SJSA1 (cell line): ENCODE results near the gene ASTL. TPM values are rescaled to one million over a fixed set of nuclear protein-coding genes. Genes with fewer than 3 reads are reported as not detected.
A peak's percentile ranks its signal among the peaks of the same experiment; 100 is the strongest.

Source experiments
- DNase-seq, 2 experiments: peaks; one replicate each; pipeline ENCODE4 v3.0.0-alpha.2; 2015 to 2020; ENCODE audit warnings: low spot score in 2 of 2, low read depth in 1 of 2
- H3K27ac ChIP-seq: fragments of 250-450 bp; sonication (Bioruptor Pico); 2 replicates; pipeline ENCODE4 v1.5.1; 2020; ENCODE audit warnings: mild to moderate bottlenecking, moderate library complexity
- H3K27me3 ChIP-seq: fragments of 250-450 bp; sonication (Bioruptor Pico); replicated peaks from 2 replicates; pipeline ENCODE4 v1.5.1; 2020; ENCODE audit warnings: mild to moderate bottlenecking, moderate library complexity
- H3K36me3 ChIP-seq: fragments of 250-450 bp; sonication (Bioruptor Pico); 2 replicates; pipeline ENCODE4 v1.5.1; 2020; ENCODE audit warnings: mild to moderate bottlenecking
- H3K4me1 ChIP-seq: fragments of 250-450 bp; sonication (Bioruptor Pico); replicated peaks from 2 replicates; pipeline ENCODE4 v1.6.1; 2021; ENCODE audit warnings: mild to moderate bottlenecking
- H3K4me3 ChIP-seq: fragments of 250-450 bp; sonication (Bioruptor Pico); 2 replicates; pipeline ENCODE4 v1.5.1; 2020; ENCODE audit warnings: mild to moderate bottlenecking
- H3K9me3 ChIP-seq: fragments of 250-450 bp; sonication (Bioruptor Pico); replicated peaks from 2 replicates; pipeline ENCODE4 v1.5.1; 2020; ENCODE audit warnings: mild to moderate bottlenecking
- total RNA-seq: library from RNA; depleted of rRNA; stranded (reverse); fragments of >200 nt; shearing (Covaris generic); gene quantifications from 2 replicates; pipeline ENCODE4 v1.2.3, GENCODE V29; 2014

ASTL gene
- total RNA-seq, 1 experiment from 2014 or later, result not detected

DNA sequence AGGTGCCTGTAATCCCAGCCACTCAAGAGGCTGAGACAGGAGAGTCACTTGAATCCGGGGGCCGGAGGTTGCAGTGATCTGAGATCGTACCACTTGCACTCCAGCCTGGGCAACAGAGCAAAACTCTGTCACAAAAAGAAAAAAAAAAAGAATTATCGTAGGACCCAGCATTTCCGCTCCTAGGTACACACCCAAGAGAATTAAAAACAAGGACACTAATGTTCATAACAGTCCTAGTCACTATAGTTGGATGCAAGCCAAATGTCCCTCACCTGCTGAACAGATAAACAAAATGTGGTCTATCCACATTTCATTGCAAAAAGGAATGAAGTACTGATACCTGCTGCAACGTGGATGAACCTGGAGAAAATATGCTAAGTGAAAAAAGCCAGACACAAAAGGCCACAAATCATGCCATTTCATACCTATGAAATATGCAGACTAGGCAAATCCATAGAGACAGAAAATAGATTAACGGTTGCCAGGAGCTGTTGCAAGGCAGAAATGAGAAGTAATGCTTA is 43.1 kb downstream of the ASTL start:
- H3K27me3 ChIP-seq, result peaks cover 7% of the 10 kb centered on the region; the same call in 1 of the 2 replicates
- H3K9me3 ChIP-seq, result no peaks in the 10 kb centered on the region
- no peak overlapping the region for H3K27ac ChIP-seq
- H3K36me3 ChIP-seq, result no peaks in the 10 kb centered on the region
- DNase-seq, result no peak
- no peaks in the 10 kb centered on the region for H3K4me1 ChIP-seq
- no peak overlapping the region for H3K4me3 ChIP-seq

DNA sequence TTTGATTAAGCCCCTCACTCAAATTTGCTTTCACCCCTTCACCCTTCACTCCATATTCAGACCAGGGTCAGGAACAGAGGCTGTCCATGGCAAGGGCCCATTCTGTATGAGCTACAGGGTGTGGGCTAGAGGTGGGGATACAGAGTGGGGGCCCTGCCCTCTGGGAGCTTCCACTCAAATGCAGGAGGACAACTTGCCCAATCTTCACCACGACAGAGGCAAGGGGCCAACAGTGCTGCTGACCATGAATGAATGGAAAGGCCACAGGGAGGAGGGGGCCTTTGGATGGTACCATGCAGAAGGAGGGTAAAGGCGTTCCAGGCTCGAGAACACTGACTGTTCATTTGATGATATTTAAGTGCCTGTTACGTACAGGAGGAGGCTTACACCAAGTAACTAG is 44.8 kb downstream of the ASTL start:
- no peak overlapping the region for H3K27ac ChIP-seq
- peaks cover 7% of the 10 kb centered on the region; the same call in 1 of the 2 replicates for H3K27me3 ChIP-seq
- no peaks in the 10 kb centered on the region for H3K9me3 ChIP-seq
- no peak overlapping the region for H3K4me3 ChIP-seq
- H3K4me1 ChIP-seq, result no peaks in the 10 kb centered on the region
- DNase-seq, result peak in 1 of 2 experiments; percentile 25
- H3K36me3 ChIP-seq, result no peaks in the 10 kb centered on the region

DNA sequence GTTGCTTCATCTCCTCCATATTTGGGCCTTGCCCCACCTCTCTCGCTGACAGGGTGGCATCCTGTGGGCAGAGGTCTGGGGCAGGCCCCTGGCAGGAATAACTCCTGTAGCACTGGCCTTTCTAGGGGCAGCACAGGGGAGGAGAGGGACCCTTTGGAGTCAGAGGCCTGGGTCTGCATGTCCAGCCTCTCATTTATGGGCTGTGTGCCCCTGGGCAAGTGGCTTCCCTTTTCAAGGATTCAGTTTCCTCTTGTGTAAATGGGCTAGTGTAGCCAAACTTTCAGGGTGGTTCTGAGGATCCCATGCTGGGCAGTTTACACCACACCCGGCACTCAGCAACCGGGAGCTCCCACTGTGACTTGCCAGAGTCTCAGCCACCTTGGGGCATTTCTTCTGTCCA is 45.4 kb downstream of the ASTL start:
- DNase-seq, result peak in 1 of 2 experiments; percentile 22
- Histone ChIP-seq H3K36me3 (no peaks in the 10 kb centered on the region), H3K27me3 (peaks cover 7% of the 10 kb centered on the region; the same call in 1 of the 2 replicates), H3K27ac (no peak overlapping the region), H3K4me3 (no peak overlapping the region), H3K4me1 (no peaks in the 10 kb centered on the region), H3K9me3 (no peaks in the 10 kb centered on the region)

DNA sequence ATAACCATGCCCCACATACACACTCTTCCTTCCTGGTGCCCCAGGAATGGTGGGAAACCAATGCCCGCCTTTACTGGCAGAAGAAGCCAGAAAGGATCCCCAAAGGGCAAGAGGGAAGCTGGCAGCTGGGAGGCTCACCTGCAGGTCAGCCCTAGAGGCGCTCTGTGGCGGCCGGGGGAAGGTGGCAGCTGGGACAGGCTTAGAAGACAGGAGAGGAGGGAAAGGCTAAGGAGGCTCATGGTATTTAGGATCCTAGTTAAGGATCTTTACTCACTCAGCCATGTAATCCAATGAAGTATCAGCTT is 45.8 kb downstream of the ASTL start:
- Histone ChIP-seq H3K27ac (no peak overlapping the region), H3K9me3 (no peaks in the 10 kb centered on the region), H3K4me3 (no peak overlapping the region), H3K4me1 (no peaks in the 10 kb centered on the region), H3K27me3 (peaks cover 7% of the 10 kb centered on the region; the same call in 1 of the 2 replicates), H3K36me3 (no peaks in the 10 kb centered on the region)
- DNase-seq, result no peak

DNA sequence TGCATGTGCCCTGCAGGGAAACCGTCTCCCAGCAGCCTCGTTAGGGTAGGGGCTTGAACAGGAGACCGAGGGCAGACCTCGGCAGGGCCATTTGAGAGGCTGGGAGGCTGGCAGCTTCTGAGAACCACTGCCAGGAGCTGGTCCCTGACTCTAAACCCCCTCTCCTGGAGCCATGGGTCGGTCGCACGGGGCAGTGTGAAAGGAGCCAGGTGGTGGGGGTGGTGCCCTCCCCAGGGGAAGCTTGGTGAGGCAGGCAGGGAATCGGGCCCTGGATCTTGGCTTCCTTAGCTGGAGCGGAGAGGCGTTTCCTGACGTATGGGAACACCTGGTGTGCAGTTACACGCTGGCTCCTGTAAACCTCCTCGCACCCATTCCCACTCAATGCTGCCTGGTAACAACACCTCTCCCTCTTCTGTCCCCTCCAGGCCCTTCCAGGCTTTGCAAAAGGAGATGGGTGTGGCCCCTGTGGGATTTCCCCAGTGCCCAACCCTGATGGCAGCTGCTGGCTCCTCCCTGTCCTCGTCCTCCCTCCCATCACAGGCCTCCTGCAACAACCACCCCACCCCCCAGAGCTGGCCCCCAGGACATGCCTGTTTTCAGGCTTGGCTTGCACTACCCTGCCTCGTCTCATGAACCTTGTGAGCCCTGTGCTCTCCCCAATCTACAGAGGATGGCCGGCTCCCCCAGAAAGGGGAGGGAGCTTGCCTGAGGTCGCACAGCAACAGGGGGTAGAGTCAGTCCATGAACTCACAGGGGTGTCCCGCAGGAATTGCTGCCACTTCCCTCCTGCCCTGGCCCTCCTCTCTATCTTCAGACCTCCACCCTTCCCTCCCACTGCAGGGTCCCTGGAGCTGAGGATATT is 46.4 kb downstream of the ASTL start:
- H3K27me3 ChIP-seq, result peaks cover 7% of the 10 kb centered on the region; the same call in 1 of the 2 replicates

DNA sequence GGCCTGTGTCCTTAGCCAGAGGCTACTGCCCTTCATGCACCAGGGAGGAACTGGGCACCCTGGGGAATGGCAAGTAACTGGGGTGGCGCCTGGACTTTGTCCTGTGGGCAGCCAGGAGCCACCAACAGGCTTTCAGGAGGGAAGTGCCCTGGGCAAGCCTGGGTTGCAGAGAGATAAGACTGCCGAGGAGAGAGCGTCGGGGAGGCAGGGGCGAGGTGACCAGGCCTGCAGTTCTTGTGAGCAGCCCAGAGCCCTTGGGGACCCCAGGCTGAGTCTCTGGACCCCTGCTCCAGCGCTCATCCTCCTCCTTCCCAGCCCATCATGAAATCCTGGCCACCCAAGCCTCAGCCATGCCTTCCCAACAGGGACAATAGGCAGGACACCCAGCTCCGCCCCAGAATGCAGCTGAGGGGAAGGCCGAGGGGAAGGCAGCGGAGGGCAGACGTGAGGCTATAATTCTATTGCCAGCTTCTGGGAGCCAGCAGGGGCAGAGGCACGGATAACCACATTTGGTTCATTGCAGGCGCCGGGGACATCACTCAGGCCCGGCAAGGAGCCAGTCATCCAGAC is 47.1 kb downstream of the ASTL start:
- Histone ChIP-seq H3K36me3 (no peaks in the 10 kb centered on the region), H3K27ac (no peak overlapping the region), H3K4me1 (no peaks in the 10 kb centered on the region), H3K4me3 (no peak overlapping the region), H3K27me3 (peaks cover 10% of the 10 kb centered on the region), H3K9me3 (no peaks in the 10 kb centered on the region)
- peak in 1 of 2 experiments; percentile 34 for DNase-seq

More for the DNA sequence above, 46.4 kb downstream of the ASTL start:
- Histone ChIP-seq H3K27ac (no peak overlapping the region), H3K36me3 (no peaks in the 10 kb centered on the region), H3K9me3 (no peaks in the 10 kb centered on the region), H3K4me1 (no peaks in the 10 kb centered on the region), H3K4me3 (no peak overlapping the region)
- peak in 1 of 2 experiments; percentile 40 for DNase-seq

GRCh38 chr2:96090196-96090926 is 47.9 kb downstream of the ASTL start:
- H3K27me3 ChIP-seq, result peaks cover 8% of the 10 kb centered on the region
- no peak overlapping the region for H3K4me3 ChIP-seq
- DNase-seq, result no peak
- no peak overlapping the region for H3K27ac ChIP-seq
- no peaks in the 10 kb centered on the region for H3K9me3 ChIP-seq
- H3K36me3 ChIP-seq, result no peaks in the 10 kb centered on the region
- no peaks in the 10 kb centered on the region for H3K4me1 ChIP-seq

GRCh38 chr2:96089356-96090195 is 48.7 kb downstream of the ASTL start:
- H3K4me1 ChIP-seq, result no peaks in the 10 kb centered on the region
- H3K27me3 ChIP-seq, result peaks cover 3% of the 10 kb centered on the region; the same call in 1 of the 2 replicates
- H3K27ac ChIP-seq, result no peak overlapping the region
- peak in 1 of 2 experiments; percentile 28 for DNase-seq
- H3K36me3 ChIP-seq, result no peaks in the 10 kb centered on the region
- no peak overlapping the region for H3K4me3 ChIP-seq
- H3K9me3 ChIP-seq, result no peaks in the 10 kb centered on the region

DNA sequence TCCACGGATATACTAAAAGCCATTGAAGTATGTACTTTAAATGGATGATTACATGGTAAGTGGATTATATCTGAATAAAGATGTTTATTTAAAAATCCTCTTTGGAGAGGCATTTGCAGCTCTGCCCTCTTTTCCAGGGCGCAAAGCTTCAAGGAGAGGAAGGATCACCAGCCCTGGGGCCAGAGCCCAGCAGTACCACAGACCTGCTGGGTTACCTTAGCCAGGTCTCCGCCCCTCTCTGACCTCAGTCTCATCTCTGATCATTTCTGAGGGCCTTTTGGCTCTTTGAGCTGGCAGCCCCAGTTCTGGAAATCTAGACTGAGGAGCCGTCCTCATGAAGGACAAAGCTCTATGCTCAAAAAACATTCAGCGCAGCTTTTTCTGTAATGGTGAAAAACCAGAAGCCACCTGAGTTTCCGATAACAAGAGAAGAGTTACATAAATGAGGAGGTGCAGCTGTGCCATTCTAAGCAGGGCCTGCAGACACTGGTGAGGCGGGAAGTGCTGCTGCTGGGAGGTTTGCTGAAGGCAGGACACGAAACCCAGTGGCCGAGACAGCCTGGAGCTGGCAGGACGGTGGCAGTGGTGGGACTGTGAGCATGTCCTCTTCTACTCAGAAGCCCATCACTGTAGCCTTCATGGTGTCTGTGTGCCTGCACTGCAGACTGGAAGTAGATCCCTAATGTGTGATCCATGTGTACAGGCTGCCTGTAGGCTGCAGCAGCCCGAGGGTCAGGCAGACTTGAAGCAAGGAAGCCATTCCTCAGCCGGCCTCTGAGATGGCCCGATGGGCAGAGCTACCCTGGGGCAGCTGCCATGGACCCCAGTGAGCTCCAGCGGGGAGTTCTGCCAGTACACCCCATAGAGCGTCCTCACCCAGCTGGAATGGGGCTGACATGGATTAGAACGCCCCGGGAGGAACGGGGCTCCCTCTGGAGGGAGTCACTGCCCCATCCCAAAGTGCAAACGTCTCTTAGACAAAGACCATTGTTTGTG is 49.7 kb downstream of the ASTL start:
- Histone ChIP-seq H3K4me3 (no peak overlapping the region), H3K27me3 (peaks cover 2% of the 10 kb centered on the region; the same call in 1 of the 2 replicates), H3K4me1 (no peaks in the 10 kb centered on the region), H3K36me3 (no peaks in the 10 kb centered on the region), H3K9me3 (no peaks in the 10 kb centered on the region), H3K27ac (no peak overlapping the region)
- DNase-seq, result peak in 1 of 2 experiments; percentile 31

DNA sequence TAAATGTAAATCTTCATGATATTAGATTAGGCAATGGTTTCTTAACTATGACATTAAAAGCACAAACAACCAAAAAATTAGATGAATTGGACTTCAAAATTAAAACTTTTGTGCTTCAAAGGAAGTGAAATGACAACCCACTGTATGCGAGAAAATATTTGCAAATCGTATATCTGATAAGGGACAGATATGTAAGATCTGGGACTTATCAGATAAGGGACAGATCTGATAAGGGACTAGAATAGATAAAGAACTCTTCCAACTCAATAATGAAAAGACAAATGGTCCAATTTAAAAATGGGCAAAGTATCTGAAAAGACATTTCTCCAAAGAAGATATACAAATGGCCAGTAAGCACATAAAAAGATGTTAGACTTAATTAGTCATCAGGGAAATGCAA is 51.2 kb downstream of the ASTL start:
- H3K27ac ChIP-seq, result no peak overlapping the region

GRCh38 chr2:96085541-96086355 is 52.6 kb downstream of the ASTL start:
- Histone ChIP-seq H3K27me3 (peaks cover 2% of the 10 kb centered on the region; the same call in 1 of the 2 replicates), H3K36me3 (no peaks in the 10 kb centered on the region), H3K4me1 (no peaks in the 10 kb centered on the region), H3K27ac (no peak overlapping the region), H3K4me3 (no peak overlapping the region), H3K9me3 (no peaks in the 10 kb centered on the region)
- peak in 1 of 2 experiments; percentile 32 for DNase-seq

More for the DNA sequence above, 51.2 kb downstream of the ASTL start:
- DNase-seq, result no peak
- Histone ChIP-seq H3K9me3 (no peaks in the 10 kb centered on the region), H3K4me3 (no peak overlapping the region), H3K27me3 (peaks cover 2% of the 10 kb centered on the region; the same call in 1 of the 2 replicates), H3K4me1 (no peaks in the 10 kb centered on the region), H3K36me3 (no peaks in the 10 kb centered on the region)
